A673 (cell line): Measurements from ENCODE around the gene SLC38A8. TPM values are rescaled to one million over a fixed set of nuclear protein-coding genes. Genes with fewer than 3 reads are reported as not detected.

Experiments used
- BruUV-seq: library from RNA; stranded (reverse); fragments of 400-500 nt; replicated peaks from 2 replicates; lab custom pipeline; 2021; lab: Mats Ljungman, UMichigan
- CTCF ChIA-PET: fragments of 300-600 bp; sonication (Branson Sonifier 250); formaldehyde crosslinking; loops from one replicate; lab custom pipeline; 2022; ENCODE audit warnings: antibody characterized with exemption; lab: Charles Lee
- POLR2A ChIA-PET: fragments of 300-600 bp; sonication (Branson Sonifier 250); formaldehyde crosslinking; loops from one replicate; lab custom pipeline; 2022; ENCODE audit warnings: antibody characterized with exemption; ENCODE audit not compliant: low non-redundant PET; lab: Charles Lee
- DNase-seq: peaks from one replicate; pipeline ENCODE4 v3.0.0-alpha.2; 2015; ENCODE audit warnings: low spot score
- H3K27ac ChIP-seq: fragments of 200-600 bp; sonication (generic); 2 replicates; pipeline ENCODE4 v1.5.1; 2016; ENCODE audit warnings: mixed run types, low read depth, mild to moderate bottlenecking, mixed read lengths, antibody characterized with exemption, low read length; ENCODE audit not compliant: poor library complexity, severe bottlenecking
- H3K27me3 ChIP-seq: fragments of 200-600 bp; sonication (generic); replicated peaks from 2 replicates; pipeline ENCODE4 v1.6.1; 2017; ENCODE audit warnings: mixed run types, low read depth, mild to moderate bottlenecking, mixed read lengths, antibody characterized with exemption, low read length; ENCODE audit not compliant: insufficient read depth, poor library complexity
- H3K36me3 ChIP-seq: fragments of 200-600 bp; sonication (generic); 2 replicates; pipeline ENCODE4 v1.6.1; 2016; ENCODE audit warnings: mixed run types, mild to moderate bottlenecking, mixed read lengths, antibody characterized with exemption, low read length; ENCODE audit not compliant: insufficient read depth, poor library complexity, severe bottlenecking
- H3K4me1 ChIP-seq: fragments of 200-600 bp; sonication (generic); 2 replicates; pipeline ENCODE4 v1.6.1; 2017; ENCODE audit warnings: mixed run types, mild to moderate bottlenecking, mixed read lengths, antibody characterized with exemption, low read length; ENCODE audit not compliant: insufficient read depth, poor library complexity, severe bottlenecking
- H3K4me3 ChIP-seq: fragments of 200-600 bp; sonication (generic); 2 replicates; pipeline ENCODE4 v1.5.1; 2016; ENCODE audit warnings: low read depth, mixed run types, mild to moderate bottlenecking, mixed read lengths, low read length; ENCODE audit not compliant: poor library complexity, severe bottlenecking
- H3K9me3 ChIP-seq: fragments of 200-600 bp; sonication (generic); 2 replicates; pipeline ENCODE4 v1.6.1; 2016; ENCODE audit warnings: mixed run types, low read depth, mild to moderate bottlenecking, mixed read lengths, antibody characterized with exemption, low read length; ENCODE audit not compliant: poor library complexity, severe bottlenecking
- CTCF ChIP-seq: fragments of 300-800, 200-600 bp; sonication (generic); conservative IDR thresholded peaks from 2 replicates; pipeline ENCODE4 v1.5.1; 2017; ENCODE audit warnings: low read depth, mild to moderate bottlenecking, antibody characterized with exemption, low read length, moderate library complexity, mixed read lengths
- EZH2 ChIP-seq: fragments of 200-600 bp; sonication (generic); IDR thresholded peaks from 2 replicates; pipeline ENCODE4 v1.6.1; 2017; ENCODE audit warnings: borderline replicate concordance, low read depth, mild to moderate bottlenecking, mixed read lengths, antibody characterized with exemption, low read length; ENCODE audit not compliant: poor library complexity, severe bottlenecking
- intact Hi-C: fragments of 100-400 bp; cut with micrococcal nuclease; formaldehyde crosslinking; loops from one replicate; pipeline ENCODE4 v1.10.0; 2022; ENCODE audit not compliant: unreplicated experiment
- total RNA-seq: library from RNA; stranded (reverse); gene quantifications from 2 replicates; pipeline ENCODE4 v1.2.3, GENCODE V29; 2021

The SLC38A8 gene
- total RNA-seq, 1 experiment from 2014 or later, result not detected

GRCh38 chr16:83998091-83998490 lies 44.5 kb downstream of the SLC38A8 start:
- Histone ChIP-seq H3K4me3 (no peak overlapping the region), H3K27ac (no peak overlapping the region), H3K9me3 (no peaks in the 10 kb centered on the region), H3K4me1 (no peaks in the 10 kb centered on the region), H3K36me3 (no peaks in the 10 kb centered on the region), H3K27me3 (no peaks in the 10 kb centered on the region)
- POLR2A ChIA-PET, result no interaction called here
- intact Hi-C loops, result no loop called here
- DNase-seq, result no peak
- TF ChIP-seq EZH2, result no peak
- TF ChIP-seq CTCF, result no peak
- CTCF ChIA-PET, result no interaction called here
- no TSS peak for BruUV-seq

GRCh38 chr16:83996481-83997252 lies 45.9 kb downstream of the SLC38A8 start:
- ChIA-PET CTCF (no interaction called here), POLR2A (no interaction called here)
- BruUV-seq, result no TSS peak
- intact Hi-C loops, result no loop called here
- no peaks in the 10 kb centered on the region for H3K36me3 ChIP-seq
- peak; percentile 46 for TF ChIP-seq CTCF
- TF ChIP-seq EZH2, result no peak
- peak; percentile 33 for DNase-seq
- H3K27ac ChIP-seq, result no peak overlapping the region
- no peak overlapping the region for H3K4me3 ChIP-seq
- no peaks in the 10 kb centered on the region for H3K27me3 ChIP-seq
- no peaks in the 10 kb centered on the region for H3K9me3 ChIP-seq
- no peaks in the 10 kb centered on the region for H3K4me1 ChIP-seq

- Histone ChIP-seq H3K27ac (no peak overlapping the region), H3K36me3 (no peaks in the 10 kb centered on the region), H3K4me1 (no peaks in the 10 kb centered on the region), H3K4me3 (no peak overlapping the region), H3K27me3 (no peaks in the 10 kb centered on the region), H3K9me3 (no peaks in the 10 kb centered on the region)
- TF ChIP-seq CTCF, result no peak
- no peak for TF ChIP-seq EZH2
- ChIA-PET CTCF (no interaction called here), POLR2A (no interaction called here)
- DNase-seq, result no peak
- intact Hi-C loops, result no loop called here
- no TSS peak for BruUV-seq
Measured at GRCh38 chr16:83995754-83996153, 46.8 kb downstream of the SLC38A8 start.
